HG02571 (cell line): ENCODE data around the gene ALDH16A1.

Source experiments
- ATAC-seq: cut with Tn5 transposase; IDR thresholded peaks from one replicate; pipeline ENCODE4 v1.9.1; 2021; ENCODE audit warnings: mild to moderate bottlenecking, moderate library complexity; ENCODE audit not compliant: unreplicated experiment

Gene ALDH16A1

GRCh38 chr19:49423071-49423984 is 29.7 kb upstream of the ALDH16A1 start, which contains the start of gene PTH2:
Gene PTH2, minus strand, starts transcription at chr19:49423441. Its CDS starts 102 bp downstream, at chr19:49423339.
- ATAC-seq = no peak

- no peak for ATAC-seq
Measured at GRCh38 chr19:49423985-49424303, 29.1 kb upstream of the ALDH16A1 start.

DNA sequence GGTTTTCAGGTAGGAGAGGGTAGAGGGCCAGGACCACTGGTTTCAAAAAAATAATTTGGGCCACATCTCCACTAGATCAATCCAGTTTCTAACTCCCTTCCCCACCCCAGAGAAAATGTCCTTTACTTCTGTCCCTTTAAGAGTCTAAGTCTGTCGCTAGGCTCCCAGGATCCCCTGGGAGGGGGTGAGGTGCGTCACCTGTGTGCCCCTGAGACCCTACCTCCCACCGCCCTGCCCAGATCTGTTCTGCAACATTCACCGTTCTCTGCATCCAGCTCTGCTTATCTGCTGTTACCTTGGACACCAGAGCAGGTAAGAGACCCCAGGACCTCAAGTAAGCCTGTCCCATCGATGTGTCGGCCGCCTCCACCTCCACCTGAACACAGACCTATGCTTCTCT is 27.8 kb upstream of the ALDH16A1 start, which contains the start of gene GFY:
TSS of gene GFY (plus strand) at position 211 of the 400 bp plus-strand sequence. CDS start 1,043 bp downstream, outside the sequence.
- no peak for ATAC-seq

DNA sequence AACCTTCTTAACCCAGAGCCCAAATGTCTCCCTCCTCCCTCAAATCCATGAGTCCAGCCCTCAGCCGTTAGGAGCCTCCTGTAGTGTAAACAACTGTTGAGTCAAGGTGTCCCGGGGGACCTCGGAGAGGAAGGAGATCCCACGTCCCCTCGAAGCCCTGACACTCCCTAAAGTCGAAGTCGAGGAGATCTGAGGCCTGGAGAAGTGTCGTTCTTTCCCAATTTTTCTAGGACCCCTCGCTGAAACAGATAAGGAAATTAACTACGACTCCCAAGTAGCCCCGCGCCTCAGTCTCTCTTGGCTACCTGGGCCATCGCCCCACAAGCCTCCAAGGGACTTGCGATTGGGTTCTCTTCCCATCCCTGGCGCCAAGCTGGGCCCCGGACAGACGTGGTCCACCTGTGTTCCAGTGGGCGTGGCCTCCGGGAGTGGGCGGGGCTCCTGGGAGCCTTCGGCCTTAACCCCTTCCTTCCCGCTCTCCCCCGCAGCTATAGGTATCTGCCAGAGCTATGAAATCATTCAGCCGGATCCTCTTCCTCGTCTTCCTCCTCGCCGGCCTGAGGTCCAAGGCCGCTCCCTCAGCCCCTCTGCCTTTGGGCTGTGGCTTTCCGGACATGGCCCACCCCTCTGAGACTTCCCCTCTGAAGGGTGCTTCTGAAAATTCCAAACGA is 27.0 kb upstream of the ALDH16A1 start:
- ATAC-seq = no peak

DNA sequence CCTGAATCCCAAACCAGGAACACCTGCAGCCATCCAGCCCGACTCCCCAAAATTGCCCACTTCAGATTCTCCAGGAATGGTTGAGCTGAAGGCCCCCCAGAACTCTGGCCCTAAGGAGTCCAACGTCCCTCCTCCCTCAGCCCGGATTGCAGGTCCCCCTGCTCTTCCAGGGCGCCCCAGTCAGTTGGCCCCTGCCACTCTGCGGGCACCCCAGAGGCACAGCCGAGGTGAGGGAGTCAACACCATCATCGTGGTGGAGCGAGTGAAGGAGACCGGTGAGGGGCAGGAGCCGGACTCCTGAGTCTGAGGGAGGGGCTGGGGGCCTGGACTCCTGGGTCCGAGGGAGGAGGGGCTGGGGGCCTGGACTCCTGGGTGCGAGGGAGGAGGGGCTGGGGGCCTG is 25.7 kb upstream of the ALDH16A1 start:
- ATAC-seq = no peak

GRCh38 chr19:49427855-49428546 is 25.0 kb upstream of the ALDH16A1 start:
- no peak for ATAC-seq

DNA sequence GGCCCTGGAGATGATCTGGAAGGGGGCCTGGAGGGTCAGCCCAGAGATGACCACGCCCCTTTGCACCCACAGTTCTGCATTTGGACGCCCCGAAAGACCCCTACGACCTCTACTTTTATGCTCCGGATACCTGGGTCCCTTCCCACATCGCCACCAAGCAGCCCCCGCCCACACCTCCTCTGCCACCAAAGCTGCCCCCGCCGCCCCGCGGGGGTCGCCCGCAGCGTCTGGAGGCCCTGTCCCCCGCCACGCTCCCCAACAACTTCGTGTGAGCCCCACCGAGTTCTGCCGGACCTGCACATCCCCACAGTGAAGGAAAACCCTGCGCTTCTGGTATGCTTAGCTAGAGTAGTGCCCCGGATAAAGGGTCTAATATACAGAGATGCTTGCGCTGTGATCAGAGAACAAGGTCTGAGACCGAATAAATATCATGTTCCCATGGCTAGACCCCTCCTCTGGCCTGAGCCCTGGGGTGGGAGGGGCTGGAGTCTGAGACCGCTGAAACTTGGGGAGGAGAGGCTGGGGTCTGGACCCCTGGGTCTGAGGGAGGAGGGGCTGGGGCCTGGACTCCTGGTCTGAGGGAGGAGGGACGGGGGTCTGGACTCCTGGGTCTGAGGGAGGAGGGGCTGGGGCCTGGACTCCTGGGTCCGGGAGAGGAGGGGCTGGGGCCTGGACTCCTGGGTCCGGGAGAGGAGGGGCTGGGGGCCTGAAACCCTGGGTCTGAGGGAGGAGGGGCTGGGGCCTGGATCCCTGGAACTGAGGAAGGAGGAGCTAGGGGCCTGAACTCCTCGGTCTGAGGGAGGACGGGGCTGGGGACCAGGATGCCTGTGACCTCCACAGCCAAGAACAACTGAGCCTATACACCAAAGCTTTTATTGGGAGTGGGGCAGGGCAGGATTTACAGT is 24.2 kb upstream of the ALDH16A1 start:
- no peak for ATAC-seq

- ATAC-seq = no peak
Measured at GRCh38 chr19:49430172-49430677, 22.8 kb upstream of the ALDH16A1 start.

- ATAC-seq = no peak
Measured at GRCh38 chr19:49430678-49431329, 22.2 kb upstream of the ALDH16A1 start.

GRCh38 chr19:49431330-49431749 is 21.7 kb upstream of the ALDH16A1 start:
- no peak for ATAC-seq

DNA sequence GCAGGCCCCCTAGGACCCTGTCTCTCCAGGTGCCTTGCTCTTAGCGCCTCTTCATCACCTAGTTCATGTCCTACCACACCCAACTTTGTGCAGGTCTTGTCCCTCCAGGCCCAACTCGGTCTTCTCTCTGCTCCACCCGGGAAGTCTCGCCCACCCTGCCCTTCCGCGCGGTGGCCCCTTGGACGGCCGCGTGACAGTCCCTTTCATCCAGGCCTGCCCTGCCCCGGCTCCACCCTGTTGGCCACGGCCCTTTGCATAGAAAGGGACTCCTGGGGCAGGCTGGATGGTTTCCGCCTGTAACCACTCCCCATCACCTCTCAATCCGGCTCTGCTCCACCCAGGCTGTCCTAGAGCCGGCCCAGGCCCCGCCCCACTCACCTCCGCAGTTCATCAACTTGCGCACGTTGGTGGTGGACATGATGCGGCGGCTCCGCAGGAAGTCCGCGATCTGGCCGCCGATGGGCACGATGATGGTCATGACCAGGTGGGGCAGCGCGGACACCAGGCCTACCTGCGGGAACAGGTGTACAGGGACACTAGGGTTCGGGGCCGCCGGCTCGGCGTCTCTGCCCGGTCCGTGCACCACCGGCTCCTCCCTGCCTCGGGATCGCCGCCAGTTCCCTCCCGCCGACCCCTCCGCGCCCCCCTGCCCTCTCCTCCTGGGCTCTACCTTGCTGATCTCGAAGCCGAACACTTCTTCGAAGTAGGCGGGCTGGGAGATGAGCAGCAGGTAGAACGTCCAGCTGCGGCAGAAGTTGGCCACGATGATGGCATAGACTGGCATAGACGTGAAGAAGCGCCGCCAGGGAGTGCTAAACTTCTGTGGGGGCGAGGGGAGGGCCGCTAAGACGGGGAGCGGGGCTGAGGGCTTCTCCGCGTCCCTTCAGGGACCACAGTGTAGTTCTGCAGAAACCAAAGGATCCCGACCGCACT is 20.6 kb upstream of the ALDH16A1 start:
- no peak for ATAC-seq

GRCh38 chr19:49433240-49433901 is 19.7 kb upstream of the ALDH16A1 start:
- no peak for ATAC-seq

- no peak for ATAC-seq
Measured at GRCh38 chr19:49434907-49435583, 18.0 kb upstream of the ALDH16A1 start.

DNA sequence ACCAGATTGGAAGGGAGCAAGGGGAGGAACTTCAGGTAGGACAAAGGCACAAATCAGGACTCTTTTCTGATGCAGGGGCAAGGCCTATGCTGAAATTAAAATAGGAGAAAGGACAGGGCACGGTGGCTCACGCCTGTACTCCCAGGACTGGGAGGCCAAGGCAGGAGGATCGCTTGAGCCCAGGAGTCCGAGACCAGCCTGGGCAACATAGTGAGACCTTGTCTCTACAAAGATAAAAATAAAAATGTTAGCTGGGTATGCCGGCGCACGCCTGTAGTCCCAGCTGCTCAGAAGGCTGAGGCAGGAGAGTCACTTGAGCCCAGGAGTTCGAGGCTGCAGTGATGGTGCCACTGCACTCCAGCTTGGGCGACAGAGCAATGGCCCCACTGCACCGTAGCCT is 17.4 kb upstream of the ALDH16A1 start:
- no peak for ATAC-seq

- ATAC-seq = no peak
Measured at GRCh38 chr19:49436381-49437017, 16.5 kb upstream of the ALDH16A1 start.

DNA sequence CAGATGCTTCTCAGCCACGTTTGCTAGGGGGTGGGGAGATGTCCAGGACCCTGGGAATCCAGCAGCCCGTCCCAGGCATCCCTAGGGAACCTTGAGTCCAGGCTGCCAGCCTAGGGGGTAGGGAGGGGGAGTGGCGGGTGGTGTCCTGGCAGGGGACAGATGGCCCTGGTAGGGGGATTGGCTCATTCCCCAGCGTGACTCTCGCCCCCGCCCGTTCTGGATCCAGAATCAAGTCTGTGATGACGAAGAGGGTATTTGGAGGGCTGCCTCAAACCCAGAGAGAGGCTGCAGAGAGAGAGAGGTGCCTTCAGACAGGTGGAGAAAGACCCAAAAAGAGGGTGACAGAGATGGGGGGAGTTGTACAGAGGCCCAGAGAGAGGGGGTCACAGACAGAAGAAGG is 15.8 kb upstream of the ALDH16A1 start:
- ATAC-seq = no peak

- no peak for ATAC-seq
Measured at GRCh38 chr19:49438261-49438660, 14.8 kb upstream of the ALDH16A1 start.
